NCI-H524 treated with DMSO at 0.1 percent for 48 hours (cell line): ENCODE data around the gene ATP8A2.

Experiments
- DNase-seq: peaks from one replicate; lab custom pipeline; 2025; lab: John Stamatoyannopoulos, UW

Gene ATP8A2

GRCh38 chr13:25859528-25859927, 487.8 kb downstream of the ATP8A2 start:
- DNase-seq: no peak

GRCh38 chr13:25860265-25860664, 488.5 kb downstream of the ATP8A2 start:
- DNase-seq: no peak

GRCh38 chr13:25860862-25861261, 489.1 kb downstream of the ATP8A2 start:
- no peak for DNase-seq

- DNase-seq: no peak
Observed at GRCh38 chr13:25862156-25862555, 490.4 kb downstream of the ATP8A2 start.

- DNase-seq: no peak
Observed at GRCh38 chr13:25864116-25864515, 492.3 kb downstream of the ATP8A2 start.

GRCh38 chr13:25864936-25865335, 493.2 kb downstream of the ATP8A2 start:
- no peak for DNase-seq

- no peak for DNase-seq
Observed at GRCh38 chr13:25865391-25865790, 493.6 kb downstream of the ATP8A2 start.

- no peak for DNase-seq
Observed at GRCh38 chr13:25867038-25867437, 495.3 kb downstream of the ATP8A2 start.

GRCh38 chr13:25868490-25868889, 496.7 kb downstream of the ATP8A2 start:
- DNase-seq: no peak

- peak; percentile 55 for DNase-seq
Observed at GRCh38 chr13:25869941-25870340, 498.2 kb downstream of the ATP8A2 start.

GRCh38 chr13:25871389-25872125, 499.8 kb downstream of the ATP8A2 start:
- no peak for DNase-seq

- no peak for DNase-seq
Observed at GRCh38 chr13:25872481-25873241, 500.9 kb downstream of the ATP8A2 start.

GRCh38 chr13:25873242-25873612, 501.5 kb downstream of the ATP8A2 start:
- DNase-seq: no peak

GRCh38 chr13:25874064-25874737, 502.4 kb downstream of the ATP8A2 start:
- no peak for DNase-seq

GRCh38 chr13:25874907-25875306, 503.1 kb downstream of the ATP8A2 start:
- DNase-seq: no peak

- no peak for DNase-seq
Observed at GRCh38 chr13:25876247-25876646, 504.5 kb downstream of the ATP8A2 start.

- no peak for DNase-seq
Observed at GRCh38 chr13:25879466-25879865, 507.7 kb downstream of the ATP8A2 start.

GRCh38 chr13:25881136-25881926, 509.6 kb downstream of the ATP8A2 start:
- no peak for DNase-seq

GRCh38 chr13:25881971-25882451, 510.2 kb downstream of the ATP8A2 start:
- DNase-seq: peak; percentile 100

- DNase-seq: no peak
Observed at GRCh38 chr13:25882466-25883357, 510.9 kb downstream of the ATP8A2 start.

- DNase-seq: no peak
Observed at GRCh38 chr13:25885418-25885817, 513.6 kb downstream of the ATP8A2 start.
